IPS-11a (cell line): ENCODE measurements around the gene FKBP1B.
"Not testable (repeated sequence)": the region's sequence is repeated elsewhere in the genome, so short reads cannot be mapped to it uniquely, and the experiment has no call there.

Experiments
- H3K4me3 ChIP-seq: one replicate; pipeline ENCODE4 v1.5.1; 2013; ENCODE audit warnings: low read depth, low read length, control low read depth

The FKBP1B gene

DNA sequence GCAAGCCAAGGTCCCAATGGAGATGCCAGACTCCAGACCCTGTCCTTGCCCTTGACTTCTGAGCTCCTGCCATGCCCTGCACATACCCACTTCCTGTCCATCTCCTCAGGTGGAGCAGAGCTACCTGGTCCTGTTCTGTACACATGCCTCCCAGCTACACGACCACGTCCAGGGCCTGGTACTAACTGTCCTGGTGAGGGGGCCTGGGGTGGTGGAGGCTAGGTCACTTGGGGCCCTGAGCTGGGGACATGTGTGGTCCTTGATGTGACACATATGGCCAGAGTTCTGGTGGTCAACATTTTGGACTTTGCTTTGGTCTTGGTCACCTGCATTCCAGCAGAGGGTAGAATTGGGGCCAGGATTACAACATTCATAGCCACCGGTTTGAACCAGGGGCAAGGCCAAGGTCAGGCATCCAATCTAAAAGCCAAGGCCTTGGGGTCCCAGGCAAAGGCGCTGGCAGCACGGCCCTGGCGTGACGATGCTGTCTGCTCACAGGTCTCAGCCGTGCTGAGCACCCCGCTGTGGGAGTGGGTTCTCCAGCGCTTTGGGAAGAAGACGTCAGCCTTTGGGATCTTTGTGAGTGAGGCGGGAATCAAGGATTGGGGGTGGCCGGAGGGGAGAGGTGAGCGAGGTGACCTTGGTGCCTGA is 27.1 kb upstream of the FKBP1B start:
- H3K4me3 ChIP-seq, result no peak overlapping the region

GRCh38 chr2:24022975-24023575 is 26.5 kb upstream of the FKBP1B start:
- no peak overlapping the region for H3K4me3 ChIP-seq

- no peak overlapping the region for H3K4me3 ChIP-seq
Measured at GRCh38 chr2:24024018-24024417, 25.5 kb upstream of the FKBP1B start.

DNA sequence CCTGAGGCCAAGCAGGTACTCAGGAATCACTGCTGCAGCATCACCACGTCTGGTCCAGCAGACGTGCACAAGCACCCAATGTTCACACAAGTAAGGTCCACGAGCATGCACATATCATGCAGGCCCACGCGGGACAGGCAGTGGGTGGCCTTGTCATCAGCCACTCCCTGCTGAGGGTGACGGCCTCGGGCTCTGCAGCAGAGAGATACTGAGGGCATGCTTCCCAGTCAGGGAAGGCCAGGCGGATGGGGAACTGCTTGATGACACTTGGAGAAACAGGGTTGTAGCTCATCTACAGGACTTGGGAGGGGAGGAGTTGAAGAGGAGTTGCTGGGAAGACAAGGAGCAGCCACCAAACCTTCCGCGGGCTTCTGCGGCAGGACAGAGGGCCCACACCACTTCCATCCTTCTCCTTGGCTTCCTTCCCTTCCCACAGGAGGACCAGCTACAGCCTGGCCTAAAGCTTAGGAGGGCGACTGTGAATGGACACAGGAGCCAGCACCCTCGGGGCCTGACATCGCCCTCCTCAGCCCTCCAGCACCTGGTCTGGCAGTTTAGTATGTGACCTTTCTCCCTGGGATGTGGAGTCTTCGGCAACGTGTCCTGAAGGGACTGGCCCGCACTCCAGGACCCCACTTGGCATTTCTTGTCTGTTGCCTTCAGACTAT is 24.4 kb upstream of the FKBP1B start:
- no peak overlapping the region for H3K4me3 ChIP-seq

DNA sequence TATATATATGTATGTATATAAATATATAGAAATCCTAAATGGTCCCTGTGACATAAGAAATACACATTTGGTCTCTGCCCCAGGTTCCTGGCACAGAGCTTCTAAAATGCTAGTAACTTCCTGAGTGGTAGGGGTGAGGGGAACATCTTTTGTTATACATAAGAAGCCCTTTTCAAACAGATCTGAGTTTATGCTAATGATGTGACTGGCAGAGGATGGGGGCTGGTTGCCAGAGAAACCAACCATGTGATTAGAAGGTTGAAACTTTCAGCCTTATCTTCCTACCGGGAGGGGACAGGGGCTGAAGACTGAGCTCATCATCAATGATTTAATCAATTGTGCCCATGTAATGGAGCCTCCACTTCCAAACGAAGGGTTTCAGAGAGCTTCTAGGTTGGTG is 23.3 kb upstream of the FKBP1B start:
- no peak overlapping the region for H3K4me3 ChIP-seq

DNA sequence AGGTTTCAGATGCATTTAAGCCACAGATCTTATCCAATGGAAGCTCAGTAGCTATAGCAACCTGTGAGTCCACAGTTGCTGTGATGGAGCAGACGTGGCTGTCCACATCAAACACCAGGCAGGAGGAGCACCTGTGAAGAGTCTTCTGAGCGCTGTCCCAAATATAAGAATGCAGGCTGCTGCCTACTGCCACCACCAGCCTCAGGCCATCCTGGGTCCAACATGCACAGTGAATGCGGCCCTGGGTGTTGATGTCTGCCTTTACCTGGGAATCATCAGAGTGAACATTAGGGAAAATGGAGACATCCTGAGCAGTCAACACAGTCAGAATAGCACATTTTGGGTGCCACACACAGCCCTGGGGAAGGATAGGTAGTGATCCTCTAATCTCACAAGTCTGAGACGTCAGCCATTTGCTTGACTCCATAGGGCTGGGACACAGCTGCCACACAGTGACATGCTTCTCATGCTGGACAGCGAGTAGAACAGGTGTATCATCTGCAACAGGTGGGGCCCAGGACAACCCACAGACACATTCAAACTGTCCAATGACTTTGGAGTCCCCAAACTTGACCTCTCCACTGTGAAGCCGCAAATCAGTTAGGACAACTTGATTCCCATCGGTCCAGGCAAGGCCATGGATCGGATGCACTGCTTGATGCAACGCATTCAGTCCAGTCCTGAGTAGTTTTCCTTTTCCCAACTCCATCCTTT is 10.6 kb upstream of the FKBP1B start:
- H3K4me3 ChIP-seq, result no peak overlapping the region

- H3K4me3 ChIP-seq, result no peak overlapping the region
Measured at GRCh38 chr2:24040511-24040910, 9.0 kb upstream of the FKBP1B start.

DNA sequence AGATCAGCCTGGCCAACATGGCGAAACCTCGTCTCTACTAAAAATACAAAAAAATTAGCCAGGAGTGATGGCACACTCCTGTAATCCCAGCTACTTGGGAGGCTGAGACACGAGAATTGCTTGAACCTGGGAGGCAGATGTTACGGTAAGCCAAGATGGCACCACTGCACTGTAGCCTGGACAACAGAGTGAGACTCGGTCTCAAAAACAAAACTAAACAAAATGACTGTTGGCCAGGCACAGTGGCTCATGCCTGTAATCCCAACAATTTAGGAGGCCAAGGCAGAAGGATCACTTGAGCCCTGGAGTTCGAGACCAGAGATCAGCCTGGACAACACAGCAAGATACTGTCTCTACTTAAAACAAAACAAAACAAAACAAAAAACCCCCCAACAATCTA is 6.4 kb upstream of the FKBP1B start:
- not testable (repeated sequence) for H3K4me3 ChIP-seq

DNA sequence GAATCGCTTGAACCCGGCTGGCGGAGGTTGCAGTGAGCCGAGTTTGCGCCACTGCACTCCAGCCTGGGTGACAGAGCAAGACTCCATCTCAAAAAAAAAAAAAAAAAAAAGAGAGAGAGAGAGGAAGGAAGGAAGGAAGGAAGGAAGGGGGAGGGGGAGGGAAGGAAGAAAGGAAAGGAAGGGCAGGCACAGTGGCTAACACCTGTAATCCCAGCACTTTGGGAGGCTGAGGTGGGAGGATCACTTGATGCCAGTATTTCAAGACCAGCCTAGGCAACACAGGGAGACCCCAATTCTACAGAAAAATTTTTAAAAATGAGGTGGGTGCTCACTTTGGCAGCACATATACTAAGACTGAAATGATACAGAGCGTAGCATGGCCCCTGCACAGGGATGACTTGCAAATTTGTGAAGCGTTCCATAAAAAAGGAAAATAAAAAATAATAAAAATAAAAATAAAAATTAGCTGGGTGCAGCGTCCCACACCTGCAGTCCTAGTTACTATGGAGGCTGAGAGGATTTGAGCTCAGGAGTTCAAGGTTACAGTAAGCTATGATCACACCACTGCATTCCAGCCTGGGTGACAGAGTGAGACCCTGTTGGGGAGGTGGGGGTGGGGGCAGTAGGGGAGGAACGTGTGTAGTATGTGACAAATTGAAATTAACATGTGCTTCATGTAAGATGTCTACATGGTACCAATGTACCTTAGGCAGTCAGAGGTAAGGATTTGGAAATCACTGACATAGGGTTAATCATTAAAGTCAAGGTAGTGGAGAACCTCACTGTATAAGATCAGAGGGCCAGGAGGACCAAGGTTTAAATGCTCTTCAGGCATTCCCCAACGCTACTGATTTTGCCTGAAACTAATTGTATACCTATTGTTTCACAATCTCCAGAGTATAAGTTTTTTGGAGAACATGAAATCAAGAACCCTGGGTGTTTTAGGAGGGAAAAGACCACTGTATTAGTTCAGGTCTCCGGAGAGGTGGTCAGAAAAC is 3.7 kb upstream of the FKBP1B start:
- no peak overlapping the region for H3K4me3 ChIP-seq

GRCh38 chr2:24046599-24046929 is 3.0 kb upstream of the FKBP1B start:
- H3K4me3 ChIP-seq, result peak overlapping the region; percentile 86

DNA sequence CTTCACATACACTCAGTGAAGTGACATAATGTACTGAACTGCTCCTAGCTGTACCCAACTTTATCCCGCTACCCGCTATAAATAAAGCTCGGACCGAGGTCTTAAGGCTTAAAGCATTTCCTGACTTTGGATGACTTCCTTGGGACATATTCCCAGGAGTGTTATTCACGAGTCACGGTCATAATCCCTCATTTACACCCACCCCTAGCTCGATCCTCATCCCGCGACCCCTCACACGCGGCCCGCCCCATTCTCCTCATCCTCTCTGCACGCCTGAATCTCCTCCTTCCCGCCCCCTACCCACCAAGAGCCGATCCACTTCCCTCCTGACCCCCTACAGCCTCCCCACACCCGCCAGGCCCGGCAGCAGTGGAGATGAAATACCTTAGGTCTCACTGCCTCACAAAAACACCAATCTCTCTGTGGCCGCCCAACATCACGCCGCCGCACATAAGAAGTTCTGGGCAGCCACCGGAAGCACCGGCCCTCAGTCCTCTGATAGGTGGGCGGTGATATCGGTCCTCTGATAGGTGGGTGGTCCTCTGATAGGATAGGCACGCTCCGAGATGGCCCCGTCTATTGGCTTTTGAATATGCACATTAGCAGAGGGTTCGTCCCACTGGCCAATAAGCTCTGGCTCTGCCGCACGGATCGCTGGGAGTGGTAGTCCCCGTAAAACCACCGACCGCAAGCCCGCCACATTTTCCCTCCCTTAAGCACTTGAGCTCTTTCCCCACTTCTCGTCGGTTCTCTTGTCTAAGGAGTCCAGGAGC is 2.4 kb upstream of the FKBP1B start, which contains the start of gene WDCP:
Gene WDCP, minus strand, starts transcription at position 462 of the 773 bp plus-strand sequence. CDS start 7,897 bp downstream, outside the sequence.
- H3K4me3 ChIP-seq, result peak within 1 kb of the TSS; percentile 86

DNA sequence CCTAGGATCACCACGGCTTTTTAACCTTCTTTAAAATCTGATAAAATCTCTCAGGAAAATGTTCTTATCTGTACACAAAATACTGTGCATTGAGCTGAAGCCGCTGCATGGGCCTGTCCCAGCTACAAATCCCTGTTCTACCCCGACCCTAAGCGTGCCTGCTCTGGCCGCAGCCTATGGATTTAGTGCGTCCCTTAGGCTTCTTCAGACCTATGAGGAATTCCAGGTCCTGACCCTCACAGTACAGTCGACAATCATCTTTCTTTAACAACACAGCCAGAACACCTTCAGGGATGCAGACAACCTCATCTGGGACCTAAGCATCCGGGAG is 1.9 kb upstream of the FKBP1B start:
- no peak overlapping the region for H3K4me3 ChIP-seq

DNA sequence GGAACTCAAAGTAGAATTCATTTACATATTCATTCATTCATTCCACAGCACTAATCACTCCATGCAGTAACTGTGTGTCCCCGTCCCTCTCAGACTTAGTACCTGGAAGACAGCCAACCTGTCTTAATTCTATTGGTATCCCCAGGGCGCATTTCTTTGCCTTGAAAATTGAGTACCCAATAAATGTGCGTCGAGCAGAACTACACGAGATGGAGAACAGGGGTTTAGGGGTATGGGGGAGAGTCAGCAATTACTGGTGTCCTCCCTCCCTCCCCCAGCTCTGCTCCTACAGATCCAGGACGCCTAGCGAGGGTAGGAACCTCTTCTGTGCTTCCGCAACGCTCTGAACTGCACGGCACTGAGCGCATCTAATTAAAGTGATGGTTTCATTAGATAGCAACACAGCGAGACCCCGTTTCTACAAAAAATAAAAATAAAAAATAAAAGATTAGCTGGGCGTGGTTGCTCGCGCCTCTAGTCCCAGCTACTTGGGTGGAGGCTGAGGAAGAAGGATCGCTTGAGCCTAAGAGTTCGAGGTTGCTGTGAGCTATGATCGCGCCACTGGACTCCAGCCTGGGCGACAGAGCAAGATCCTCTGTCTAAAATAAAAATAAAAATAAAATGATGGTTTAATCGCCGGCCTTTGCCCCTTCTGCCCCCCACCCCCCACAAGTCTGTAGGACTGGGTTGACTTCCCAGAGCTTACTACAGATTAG is 614 bp upstream of the FKBP1B start:
- peak overlapping the region; percentile 21 for H3K4me3 ChIP-seq

DNA sequence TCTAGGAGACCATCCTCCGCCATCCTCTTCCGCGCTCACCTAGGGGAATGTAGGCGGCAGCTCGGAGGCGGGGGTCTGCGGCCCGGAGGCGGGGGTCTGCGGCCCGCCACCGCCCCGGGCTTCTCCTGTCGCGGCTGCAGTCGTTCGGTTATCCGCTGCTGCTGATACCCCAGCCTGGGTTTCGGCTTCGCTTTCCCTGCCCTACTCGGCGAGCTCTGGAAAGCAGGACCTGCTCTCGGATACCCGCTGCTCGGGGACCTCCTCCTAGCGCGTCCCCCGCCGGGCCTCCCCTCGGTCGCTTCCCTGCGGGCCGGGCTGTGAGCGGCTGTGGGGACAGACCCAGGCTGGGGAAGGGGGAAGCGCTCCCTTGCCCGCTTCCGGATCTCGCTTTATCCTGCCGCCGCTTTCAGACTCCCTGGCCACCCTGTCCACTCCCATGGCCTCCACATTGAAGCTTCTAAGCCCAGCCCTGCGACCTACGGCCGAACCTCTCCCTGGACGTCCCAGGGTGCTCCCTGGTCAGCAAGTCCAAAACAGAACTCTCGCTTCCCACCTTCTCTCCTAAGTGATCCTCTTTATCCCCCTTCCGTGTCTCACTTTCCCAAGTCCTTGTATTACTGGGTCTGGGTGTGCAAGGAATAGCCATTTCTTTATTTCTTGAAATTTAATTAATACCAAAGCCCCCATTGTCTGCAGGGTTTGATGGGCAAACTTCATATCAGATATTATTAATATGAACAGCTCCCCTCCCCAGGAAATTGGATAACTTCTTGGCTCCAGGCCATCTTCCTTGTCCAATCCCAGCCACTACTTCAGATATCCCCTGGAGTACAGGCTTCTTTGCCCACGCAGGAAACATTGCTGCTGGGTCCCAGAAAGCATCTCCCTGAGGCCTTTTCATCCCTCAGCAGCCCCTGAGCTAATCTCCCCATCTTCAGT is 769 bp downstream of the FKBP1B start:
- peak overlapping the region; percentile 69 for H3K4me3 ChIP-seq

GRCh38 chr2:24051833-24052232 is 2.3 kb downstream of the FKBP1B start:
- H3K4me3 ChIP-seq, result no peak overlapping the region

- no peak overlapping the region for H3K4me3 ChIP-seq
Measured at GRCh38 chr2:24052951-24053350, 3.4 kb downstream of the FKBP1B start.

- no peak overlapping the region for H3K4me3 ChIP-seq
Measured at GRCh38 chr2:24054366-24055010, 4.9 kb downstream of the FKBP1B start.

- no peak overlapping the region for H3K4me3 ChIP-seq
Measured at GRCh38 chr2:24055750-24056149, 6.2 kb downstream of the FKBP1B start.
